ENCODE measurements around the gene ATP9B.

DNA sequence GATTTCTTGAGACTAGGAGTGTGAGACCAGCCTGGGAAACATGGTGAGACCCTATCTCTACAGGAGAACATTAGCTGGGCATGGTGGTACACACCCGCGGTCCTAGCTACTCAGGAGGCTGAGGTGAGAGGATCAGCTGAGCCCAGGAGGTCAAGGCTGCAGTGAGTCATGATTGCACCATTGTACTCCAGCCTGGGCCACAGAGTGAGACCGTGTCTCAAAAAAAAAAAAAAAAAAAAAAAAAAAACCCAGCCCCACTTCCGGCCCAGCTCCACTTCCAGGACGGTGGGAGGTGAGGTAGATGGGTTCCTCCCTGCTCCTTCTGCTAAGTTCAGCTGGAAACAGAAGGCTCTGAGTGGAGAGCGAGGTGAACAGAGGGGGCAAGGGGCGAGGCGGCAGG, 285.2 kb downstream of the ATP9B start:
- TF ChIP-seq, protein P1, sequence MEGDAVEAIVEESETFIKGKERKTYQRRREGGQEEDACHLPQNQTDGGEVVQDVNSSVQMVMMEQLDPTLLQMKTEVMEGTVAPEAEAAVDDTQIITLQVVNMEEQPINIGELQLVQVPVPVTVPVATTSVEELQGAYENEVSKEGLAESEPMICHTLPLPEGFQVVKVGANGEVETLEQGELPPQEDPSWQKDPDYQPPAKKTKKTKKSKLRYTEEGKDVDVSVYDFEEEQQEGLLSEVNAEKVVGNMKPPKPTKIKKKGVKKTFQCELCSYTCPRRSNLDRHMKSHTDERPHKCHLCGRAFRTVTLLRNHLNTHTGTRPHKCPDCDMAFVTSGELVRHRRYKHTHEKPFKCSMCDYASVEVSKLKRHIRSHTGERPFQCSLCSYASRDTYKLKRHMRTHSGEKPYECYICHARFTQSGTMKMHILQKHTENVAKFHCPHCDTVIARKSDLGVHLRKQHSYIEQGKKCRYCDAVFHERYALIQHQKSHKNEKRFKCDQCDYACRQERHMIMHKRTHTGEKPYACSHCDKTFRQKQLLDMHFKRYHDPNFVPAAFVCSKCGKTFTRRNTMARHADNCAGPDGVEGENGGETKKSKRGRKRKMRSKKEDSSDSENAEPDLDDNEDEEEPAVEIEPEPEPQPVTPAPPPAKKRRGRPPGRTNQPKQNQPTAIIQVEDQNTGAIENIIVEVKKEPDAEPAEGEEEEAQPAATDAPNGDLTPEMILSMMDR (IDR thresholded peaks at IDR 0.05), result no peak
- no peak for TF ChIP-seq ZFX (IDR thresholded peaks at IDR 0.05; ENCODE audit: borderline replicate concordance)
